Measurements from ENCODE around the gene C15orf61. TPM values are rescaled to one million over a fixed set of nuclear protein-coding genes. Genes with fewer than 3 reads are reported as not detected.

Gene C15orf61
- total and polyA plus RNA-seq, 7 experiments from 2014 or later, result 4.3 to 11.4 (median 8.2) TPM

DNA sequence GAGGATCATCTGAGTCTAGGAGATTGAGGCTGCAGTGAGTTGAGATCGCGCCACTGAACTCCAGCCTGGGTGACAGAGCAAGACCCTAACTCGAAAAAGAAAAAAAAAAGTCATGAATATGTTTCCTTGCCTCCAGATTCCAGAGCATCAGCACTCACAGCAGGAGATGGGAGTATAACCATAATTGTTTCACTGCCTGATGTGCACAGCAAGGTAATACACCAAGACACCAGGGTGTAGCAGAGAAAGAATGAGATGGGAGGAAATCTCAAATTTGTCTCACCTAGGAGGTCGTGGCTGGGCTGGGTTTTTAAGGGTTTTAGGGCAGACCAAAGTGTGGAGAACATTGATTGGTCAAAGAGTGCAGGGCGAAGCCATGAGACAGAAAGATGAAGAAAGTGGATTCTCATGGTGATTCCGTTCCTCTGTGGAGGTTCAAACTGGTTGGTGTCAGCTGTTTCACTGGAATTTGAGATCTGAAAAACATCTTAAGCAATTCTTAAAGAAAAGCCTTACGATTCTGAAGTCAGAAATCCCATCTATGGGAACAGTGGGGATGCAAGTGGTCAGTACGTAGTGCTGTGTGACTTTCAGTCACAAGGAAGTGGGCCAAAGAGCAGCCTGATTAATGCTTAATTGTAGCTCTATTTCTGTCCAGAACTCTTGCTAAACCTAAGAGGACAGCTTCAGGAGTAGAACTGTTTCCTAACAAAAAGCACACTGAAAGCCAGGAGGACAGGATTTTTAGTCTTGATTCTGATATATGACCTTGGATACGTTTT, 7.8 kb upstream of the C15orf61 start:
- ATAC-seq, result no peak

DNA sequence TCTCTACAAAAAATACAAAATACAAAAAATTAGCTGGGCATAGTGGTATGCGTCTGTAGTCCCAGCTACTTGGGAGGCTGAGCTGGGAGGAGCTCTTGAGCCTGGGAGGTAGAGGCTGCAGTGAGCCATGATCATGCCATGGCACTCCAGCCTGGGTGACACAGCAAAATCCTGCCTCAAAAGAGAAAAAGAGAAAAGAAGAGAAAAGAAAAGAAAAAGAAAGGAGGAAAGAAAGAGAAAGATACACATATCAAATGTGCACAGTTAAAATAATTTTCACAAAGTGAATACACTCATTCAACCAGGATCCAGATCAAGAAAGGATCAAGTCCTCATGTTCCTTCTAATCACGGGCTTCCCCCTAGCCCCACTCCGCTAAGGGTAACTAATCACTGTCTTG, 5.8 kb upstream of the C15orf61 start:
- no peak overlapping the region for H3K27ac ChIP-seq (ENCODE audit: low read depth, low read length)
- ATAC-seq, result no peak
- POLR2A ChIA-PET, result interaction anchor here (0.7 kb wide), 1 partner anchor 20 kb away, joined by 3 read pairs; no protein-coding TSS in a partner anchor
- no peaks in the 10 kb centered on the region for H3K9me3 Mint-ChIP-seq
- H3K4me1 Mint-ChIP-seq, result peaks cover 0 to 3% (median 3%) of the 10 kb centered on the region in 7 donors
- no peaks in the 10 kb centered on the region for H3K27me3 Mint-ChIP-seq
- H3K36me3 ChIP-seq (ENCODE audit: control insufficient read depth in 2 of 3, insufficient read depth in 3 of 3, low read length in 3 of 3), result peaks cover 0 to 3% (median 0%) of the 10 kb centered on the region in 3 experiments
- peaks cover 7 to 25% (median 18%) of the 10 kb centered on the region in 5 donors for H3K36me3 Mint-ChIP-seq
- H3K9me3 ChIP-seq (ENCODE audit: control insufficient read depth in 2 of 3, low read length in 3 of 3), result no peaks in the 10 kb centered on the region
- DNase-seq, result no peak
- H3K4me1 ChIP-seq (ENCODE audit: control insufficient read depth in 2 of 2, insufficient read depth in 2 of 2, low read length in 2 of 2), result peaks cover 0 to 3% of the 10 kb centered on the region in 2 donors
- peak overlapping the region in 1 of 9 donors; percentile 11 for H3K27ac Mint-ChIP-seq
- intact Hi-C loops (cut with micrococcal nuclease), result no loop called here
- peak overlapping the region in 1 of 10 donors; percentile 35 for H3K4me3 Mint-ChIP-seq
- CTCF ChIA-PET, result no interaction called here
- no peaks in the 10 kb centered on the region for H3K27me3 ChIP-seq (ENCODE audit: control insufficient read depth in 2 of 2, insufficient read depth in 2 of 2, low read length in 2 of 2)
- H3K4me3 ChIP-seq (ENCODE audit: low read length), result no peak overlapping the region

More for the DNA sequence above, 7.8 kb upstream of the C15orf61 start:
- H3K36me3 ChIP-seq (ENCODE audit: control insufficient read depth in 2 of 3, insufficient read depth in 3 of 3, low read length in 3 of 3), result peaks cover 0 to 3% (median 0%) of the 10 kb centered on the region in 3 experiments
- no peak overlapping the region for H3K27ac Mint-ChIP-seq
- H3K4me1 Mint-ChIP-seq, result peaks cover 0 to 3% (median 2%) of the 10 kb centered on the region in 7 donors
- H3K4me3 ChIP-seq (ENCODE audit: low read length), result no peak overlapping the region
- CTCF ChIA-PET, result no interaction called here
- H3K27ac ChIP-seq (ENCODE audit: low read depth, low read length), result no peak overlapping the region
- peaks cover 0 to 2% (median 0%) of the 10 kb centered on the region in 11 donors for H3K9me3 Mint-ChIP-seq
- H3K27me3 Mint-ChIP-seq, result no peaks in the 10 kb centered on the region
- H3K4me1 ChIP-seq (ENCODE audit: control insufficient read depth in 2 of 2, insufficient read depth in 2 of 2, low read length in 2 of 2), result no peaks in the 10 kb centered on the region
- intact Hi-C loops (cut with micrococcal nuclease), result no loop called here
- POLR2A ChIA-PET, result interaction anchor here (1.4 kb wide), 1 partner anchor 13 kb away, joined by 3 read pairs; no protein-coding TSS in a partner anchor
- no peaks in the 10 kb centered on the region for H3K9me3 ChIP-seq (ENCODE audit: control insufficient read depth in 2 of 3, low read length in 3 of 3)
- no peak for DNase-seq
- H3K4me3 Mint-ChIP-seq, result no peak overlapping the region
- no peaks in the 10 kb centered on the region for H3K27me3 ChIP-seq (ENCODE audit: control insufficient read depth in 2 of 2, insufficient read depth in 2 of 2, low read length in 2 of 2)
- H3K36me3 Mint-ChIP-seq, result peaks cover 7 to 26% (median 19%) of the 10 kb centered on the region in 5 donors

GRCh38 chr15:67515557-67515956, 5.4 kb upstream of the C15orf61 start:
- Histone ChIP-seq H3K9me3 (ENCODE audit: control insufficient read depth in 2 of 3, low read length in 3 of 3) (no peaks in the 10 kb centered on the region), H3K4me1 (ENCODE audit: control insufficient read depth in 2 of 2, insufficient read depth in 2 of 2, low read length in 2 of 2) (peaks cover 0 to 8% of the 10 kb centered on the region in 2 donors), H3K27me3 (ENCODE audit: control insufficient read depth in 2 of 2, insufficient read depth in 2 of 2, low read length in 2 of 2) (no peaks in the 10 kb centered on the region), H3K27ac (ENCODE audit: low read depth, low read length) (no peak overlapping the region), H3K4me3 (ENCODE audit: low read length) (no peak overlapping the region), H3K36me3 (ENCODE audit: control insufficient read depth in 2 of 3, insufficient read depth in 3 of 3, low read length in 3 of 3) (peaks cover 0 to 3% (median 0%) of the 10 kb centered on the region in 3 experiments)
- intact Hi-C loops (cut with micrococcal nuclease), result no loop called here
- ATAC-seq (no peak), DNase-seq (no peak)
- no peak overlapping the region for H3K27ac Mint-ChIP-seq
- H3K4me1 Mint-ChIP-seq, result peaks cover 0 to 8% (median 6%) of the 10 kb centered on the region in 7 donors
- H3K36me3 Mint-ChIP-seq, result peaks cover 6 to 22% (median 15%) of the 10 kb centered on the region in 5 donors
- no peak overlapping the region for H3K4me3 Mint-ChIP-seq
- no peaks in the 10 kb centered on the region for H3K9me3 Mint-ChIP-seq
- CTCF ChIA-PET, result no interaction called here
- POLR2A ChIA-PET, result no interaction called here
- H3K27me3 Mint-ChIP-seq, result no peaks in the 10 kb centered on the region

GRCh38 chr15:67520321-67521028, 456 bp upstream of the C15orf61 start:
- Histone ChIP-seq H3K36me3 (ENCODE audit: control insufficient read depth in 2 of 3, insufficient read depth in 3 of 3, low read length in 3 of 3) (peaks cover 0 to 6% (median 0%) of the 10 kb centered on the region in 3 experiments), H3K27me3 (ENCODE audit: control insufficient read depth in 2 of 2, insufficient read depth in 2 of 2, low read length in 2 of 2) (no peaks in the 10 kb centered on the region), H3K9me3 (ENCODE audit: control insufficient read depth in 2 of 3, low read length in 3 of 3) (no peaks in the 10 kb centered on the region), H3K4me3 (ENCODE audit: low read length) (peak overlapping the region; percentile 87), H3K4me1 (ENCODE audit: control insufficient read depth in 2 of 2, insufficient read depth in 2 of 2, low read length in 2 of 2) (peaks cover 16 to 28% of the 10 kb centered on the region in 2 donors), H3K27ac (ENCODE audit: low read depth, low read length) (peak overlapping the region; percentile 85)
- intact Hi-C loops (cut with micrococcal nuclease), result loop anchor here (1.0 to 10.0 kb wide), 8 partner anchors 21 to 534 kb away; partner anchors contain the start of genes RNU6-1 (in 2 of the 2), AAGAB (in 1 of the 2), IQCH (in 1 of the 2) and MAP2K5 (in 1 of the 2)
- Mint-ChIP-seq H3K4me1 (peaks cover 20 to 40% (median 34%) of the 10 kb centered on the region in 7 donors), H3K9me3 (no peaks in the 10 kb centered on the region), H3K36me3 (peaks cover 0 to 4% (median 0%) of the 10 kb centered on the region in 5 donors), H3K27ac (peak overlapping the region; percentile 88 to 96 (median 94)), H3K4me3 (peak overlapping the region; percentile 85 to 96 (median 91)), H3K27me3 (no peaks in the 10 kb centered on the region)
- ChIA-PET POLR2A (interaction anchor here (0.6 to 2.8 kb wide), 5 partner anchors 10 to 64 kb away, joined by 3 to 40 read pairs (median 11); partner anchors contain the start of gene MAP2K5), CTCF (interaction anchor here (0.6 to 1.2 kb wide), 2 partner anchors 10 to 22 kb away, joined by 3 to 4 read pairs; partner anchors contain the start of gene MAP2K5)
- DNase-seq, result peak in 1 of 9 donors; percentile 9
- ATAC-seq, result peak; percentile 14

DNA sequence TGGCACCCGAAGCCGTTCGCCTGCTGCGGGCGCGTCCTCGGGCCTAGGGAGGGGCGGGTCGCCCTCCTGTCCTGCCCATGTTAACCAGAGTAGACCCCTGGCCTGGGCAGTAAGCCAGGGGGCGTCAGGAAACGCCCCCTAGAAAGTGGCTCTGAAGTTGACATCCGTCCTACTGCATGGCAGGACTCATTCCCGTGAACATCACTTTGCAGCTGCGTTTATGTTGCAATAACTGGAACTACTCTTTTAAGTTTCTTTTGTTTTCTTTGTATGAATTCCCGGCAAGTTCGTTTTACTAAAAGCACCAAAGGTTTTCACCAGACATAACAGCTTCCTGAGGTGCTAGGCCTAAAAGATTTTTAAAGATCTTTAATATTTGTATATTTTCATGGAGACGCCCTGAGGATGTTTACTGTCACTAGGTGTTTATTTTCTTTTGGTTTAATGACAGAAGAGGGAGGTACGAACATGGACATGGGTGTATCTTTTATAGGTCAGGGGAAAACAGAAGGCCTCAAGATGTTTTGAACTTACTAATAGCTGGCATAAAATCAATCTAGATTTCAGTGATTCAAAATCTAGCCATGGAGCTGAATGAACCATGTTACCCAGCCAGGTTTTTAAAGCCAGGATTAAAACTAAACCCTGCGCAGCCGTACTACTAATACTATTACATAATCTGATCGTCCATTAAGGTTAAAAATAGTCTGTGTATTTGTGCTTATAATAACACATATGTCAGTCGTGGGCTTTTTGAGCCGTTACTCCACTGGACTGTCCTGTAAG, 1.0 kb downstream of the C15orf61 start:
- Mint-ChIP-seq H3K27me3 (no peaks in the 10 kb centered on the region), H3K36me3 (peaks cover 0 to 4% (median 0%) of the 10 kb centered on the region in 5 donors), H3K9me3 (no peaks in the 10 kb centered on the region), H3K27ac (peak overlapping the region; percentile 88 to 96 (median 93)), H3K4me1 (peaks cover 20 to 40% (median 34%) of the 10 kb centered on the region in 7 donors), H3K4me3 (peak overlapping the region; percentile 85 to 98 (median 95))
- Histone ChIP-seq H3K4me3 (ENCODE audit: low read length) (peak overlapping the region; percentile 87), H3K4me1 (ENCODE audit: control insufficient read depth in 2 of 2, insufficient read depth in 2 of 2, low read length in 2 of 2) (peaks cover 16 to 28% of the 10 kb centered on the region in 2 donors), H3K36me3 (ENCODE audit: control insufficient read depth in 2 of 3, insufficient read depth in 3 of 3, low read length in 3 of 3) (peaks cover 0 to 6% (median 0%) of the 10 kb centered on the region in 3 experiments), H3K9me3 (ENCODE audit: control insufficient read depth in 2 of 3, low read length in 3 of 3) (no peaks in the 10 kb centered on the region), H3K27me3 (ENCODE audit: control insufficient read depth in 2 of 2, insufficient read depth in 2 of 2, low read length in 2 of 2) (no peaks in the 10 kb centered on the region), H3K27ac (ENCODE audit: low read depth, low read length) (peak overlapping the region; percentile 85)
- ATAC-seq (no peak), DNase-seq (no peak)
- intact Hi-C loops (cut with micrococcal nuclease), result loop anchor here (1.0 to 10.0 kb wide), 8 partner anchors 19 to 533 kb away; partner anchors contain the start of genes RNU6-1 (in 2 of the 2), AAGAB (in 1 of the 2), IQCH (in 1 of the 2) and MAP2K5 (in 1 of the 2)
- POLR2A ChIA-PET, result interaction anchor here (0.9 to 2.8 kb wide), 5 partner anchors 8 to 316 kb away, joined by 3 to 40 read pairs (median 11); partner anchors contain the start of gene MAP2K5
- CTCF ChIA-PET, result interaction anchor here (0.6 to 1.2 kb wide), 3 partner anchors 8 to 658 kb away, joined by 3 to 4 read pairs (median 3); no protein-coding TSS in a partner anchor
